H9 (cell line): Measurements from ENCODE around the gene GLIPR1L1. TPM values are rescaled to one million over a fixed set of nuclear protein-coding genes. Genes with fewer than 3 reads are reported as not detected.

ENCODE experiments used
- DNase-seq: peaks from one replicate; pipeline ENCODE4 v3.0.0-alpha.2; 2017
- H2AFZ ChIP-seq: one replicate; pipeline ENCODE4 v1.6.1; 2013; ENCODE audit warnings: mild to moderate bottlenecking, low read length, control low read depth, moderate library complexity
- H2AK5ac ChIP-seq: 2 replicates; pipeline ENCODE4 v1.6.1; 2013; ENCODE audit warnings: low read length, control low read depth, mixed read lengths; ENCODE audit not compliant: insufficient read length
- H2BK120ac ChIP-seq: one replicate; pipeline ENCODE4 v1.6.1; 2013; ENCODE audit warnings: low read depth, mild to moderate bottlenecking, low read length, control low read depth, inconsistent platforms; ENCODE audit not compliant: poor library complexity, severe bottlenecking
- H2BK12ac ChIP-seq: 2 replicates; pipeline ENCODE4 v1.6.1; 2013; ENCODE audit warnings: low read length, control low read depth, mixed read lengths, low read depth; ENCODE audit not compliant: insufficient read length
- H2BK15ac ChIP-seq: 2 replicates; pipeline ENCODE4 v1.6.1; 2013; ENCODE audit warnings: low read depth, low read length, control low read depth
- H2BK20ac ChIP-seq: one replicate; pipeline ENCODE4 v1.6.1; 2013; ENCODE audit warnings: low read depth, mild to moderate bottlenecking, low read length, control low read depth, inconsistent platforms; ENCODE audit not compliant: poor library complexity, severe bottlenecking
- H2BK5ac ChIP-seq: 2 replicates; pipeline ENCODE4 v1.6.1; 2013; ENCODE audit warnings: low read length, control low read depth, mixed read lengths; ENCODE audit not compliant: insufficient read length
- H3K14ac ChIP-seq: 2 replicates; pipeline ENCODE4 v1.6.1; 2013; ENCODE audit warnings: low read length, control low read depth; ENCODE audit not compliant: insufficient read depth
- H3K18ac ChIP-seq: 2 replicates; pipeline ENCODE4 v1.6.1; 2013; ENCODE audit warnings: low read depth, mild to moderate bottlenecking, mixed read lengths, low read length, control low read depth; ENCODE audit not compliant: insufficient read length
- H3K23ac ChIP-seq: 2 replicates; pipeline ENCODE4 v1.6.1; 2013; ENCODE audit warnings: low read length, control low read depth, mixed read lengths, low read depth; ENCODE audit not compliant: insufficient read length
- H3K23me2 ChIP-seq: 2 replicates; pipeline ENCODE4 v1.6.1; 2013; ENCODE audit warnings: low read depth, mild to moderate bottlenecking, mixed read lengths, low read length, control low read depth; ENCODE audit not compliant: insufficient read length, poor library complexity, severe bottlenecking
- H3K27ac ChIP-seq: 2 replicates; pipeline ENCODE4 v1.5.1; 2013; ENCODE audit warnings: low read length, control low read depth, mixed read lengths, low read depth; ENCODE audit not compliant: insufficient read length
- H3K27me3 ChIP-seq: 2 replicates; pipeline ENCODE4 v1.6.1; 2013; ENCODE audit warnings: low read length, control low read depth, inconsistent platforms; ENCODE audit not compliant: insufficient read depth
- H3K4ac ChIP-seq: 2 replicates; pipeline ENCODE4 v1.6.1; 2013; ENCODE audit warnings: low read depth, mild to moderate bottlenecking, control low read depth, inconsistent platforms, low read length, moderate library complexity
- H3K4me1 ChIP-seq: 2 replicates; pipeline ENCODE4 v1.6.1; 2013; ENCODE audit warnings: low read length, control low read depth, inconsistent platforms; ENCODE audit not compliant: insufficient read depth
- H3K4me2 ChIP-seq: 2 replicates; pipeline ENCODE4 v1.6.1; 2013; ENCODE audit warnings: low read length, control low read depth, mixed read lengths; ENCODE audit not compliant: insufficient read length, insufficient read depth
- H3K56ac ChIP-seq: 2 replicates; pipeline ENCODE4 v1.6.1; 2013; ENCODE audit warnings: low read depth, mild to moderate bottlenecking, mixed read lengths, low read length, control low read depth; ENCODE audit not compliant: insufficient read length
- H3K79me1 ChIP-seq: 2 replicates; pipeline ENCODE4 v1.6.1; 2013; ENCODE audit warnings: low read depth, mild to moderate bottlenecking, moderate library complexity, low read length, control low read depth, inconsistent platforms; ENCODE audit not compliant: insufficient read depth, poor library complexity, severe bottlenecking
- H3K79me2 ChIP-seq: 2 replicates; pipeline ENCODE4 v1.6.1; 2013; ENCODE audit warnings: low read length, control low read depth, inconsistent platforms; ENCODE audit not compliant: insufficient read depth
- H3K9ac ChIP-seq: 2 replicates; pipeline ENCODE4 v1.6.1; 2013; ENCODE audit warnings: low read length, control low read depth, mixed read lengths; ENCODE audit not compliant: insufficient read length; ENCODE audit errors: extremely low read depth
- H3K9me3 ChIP-seq: one replicate; pipeline ENCODE4 v1.6.1; 2013; ENCODE audit warnings: low read depth, low read length, inconsistent platforms; ENCODE audit not compliant: control insufficient read depth
- H3T11ph ChIP-seq: one replicate; pipeline ENCODE4 v1.6.1; 2013; ENCODE audit warnings: mild to moderate bottlenecking, low read length, control low read depth, inconsistent platforms
- H4K20me1 ChIP-seq: one replicate; pipeline ENCODE4 v1.6.1; 2013; ENCODE audit not compliant: control insufficient read depth, insufficient read length, insufficient read depth
- H4K5ac ChIP-seq: 2 replicates; pipeline ENCODE4 v1.6.1; 2013; ENCODE audit warnings: low read depth, mild to moderate bottlenecking, mixed read lengths, low read length, control low read depth; ENCODE audit not compliant: insufficient read length
- H4K8ac ChIP-seq: replicated peaks from 2 replicates; pipeline ENCODE4 v1.6.1; 2013; ENCODE audit warnings: low read length, control low read depth, mixed read lengths, low read depth; ENCODE audit not compliant: insufficient read length
- H4K91ac ChIP-seq: 2 replicates; pipeline ENCODE4 v1.6.1; 2013; ENCODE audit warnings: low read depth, mild to moderate bottlenecking, moderate library complexity, mixed read lengths, low read length, control low read depth; ENCODE audit not compliant: insufficient read length
- H3K27ac Mint-ChIP-seq, 3 experiments: 2 replicates in 2 of 3; 3 replicates in 1 of 3; pipeline ENCODE4 v1.8.0; 2020 to 2021; ENCODE audit warnings: mixed read lengths in 3 of 3, mild to moderate bottlenecking in 1 of 3, moderate library complexity in 1 of 3
- H3K27me3 Mint-ChIP-seq: 2 replicates; pipeline ENCODE4 v1.8.0; 2021; ENCODE audit warnings: low read depth, mild to moderate bottlenecking, moderate library complexity, mixed read lengths
- H3K36me3 Mint-ChIP-seq, 3 experiments: 2 replicates in 2 of 3; 3 replicates in 1 of 3; pipeline ENCODE4 v1.8.0; 2020 to 2021; ENCODE audit warnings: low read depth in 3 of 3, mixed read lengths in 3 of 3; ENCODE audit not compliant: insufficient read depth in 1 of 3
- H3K4me1 Mint-ChIP-seq, 2 experiments: 2 replicates each; pipeline ENCODE4 v1.8.0; 2020; ENCODE audit warnings: mixed read lengths in 2 of 2
- H3K4me3 Mint-ChIP-seq, 2 experiments: 2 replicates in 1 of 2; 3 replicates in 1 of 2; pipeline ENCODE4 v1.8.0; 2020 to 2021; ENCODE audit warnings: mild to moderate bottlenecking in 2 of 2, mixed read lengths in 2 of 2, moderate library complexity in 1 of 2
- H3K9me3 Mint-ChIP-seq, 2 experiments: 2 replicates in 1 of 2; 3 replicates in 1 of 2; pipeline ENCODE4 v1.8.0; 2020; ENCODE audit warnings: mild to moderate bottlenecking in 2 of 2, mixed read lengths in 2 of 2, moderate library complexity in 1 of 2
- WGBS: extraction: QIAGEN DNeasy Blood & Tissue Kit; methylation state at CpG from one replicate; pipeline ENCODE4 v1.1.7; 2013; ENCODE audit warnings: missing lambda C conversion rate, low lambda C conversion rate, mixed read lengths; ENCODE audit not compliant: insufficient read length; ENCODE audit errors: extremely low coverage; 5-methylcytosine and 5-hydroxymethylcytosine counted together
- total RNA-seq: library from RNA; stranded (reverse); gene quantifications from 2 replicates; pipeline ENCODE4 v1.2.1, GENCODE V29; 2021
- TF ChIP-seq, protein P1 (sequence below): fragments of 200-600 bp; sonication (generic); conservative IDR thresholded peaks from 3 replicates; pipeline ENCODE4 v1.8.0; 2021; ENCODE audit warnings: antibody characterized with exemption, mild to moderate bottlenecking

GLIPR1L1 gene
- total RNA-seq, 1 experiment from 2014 or later: 1.9 TPM

DNA sequence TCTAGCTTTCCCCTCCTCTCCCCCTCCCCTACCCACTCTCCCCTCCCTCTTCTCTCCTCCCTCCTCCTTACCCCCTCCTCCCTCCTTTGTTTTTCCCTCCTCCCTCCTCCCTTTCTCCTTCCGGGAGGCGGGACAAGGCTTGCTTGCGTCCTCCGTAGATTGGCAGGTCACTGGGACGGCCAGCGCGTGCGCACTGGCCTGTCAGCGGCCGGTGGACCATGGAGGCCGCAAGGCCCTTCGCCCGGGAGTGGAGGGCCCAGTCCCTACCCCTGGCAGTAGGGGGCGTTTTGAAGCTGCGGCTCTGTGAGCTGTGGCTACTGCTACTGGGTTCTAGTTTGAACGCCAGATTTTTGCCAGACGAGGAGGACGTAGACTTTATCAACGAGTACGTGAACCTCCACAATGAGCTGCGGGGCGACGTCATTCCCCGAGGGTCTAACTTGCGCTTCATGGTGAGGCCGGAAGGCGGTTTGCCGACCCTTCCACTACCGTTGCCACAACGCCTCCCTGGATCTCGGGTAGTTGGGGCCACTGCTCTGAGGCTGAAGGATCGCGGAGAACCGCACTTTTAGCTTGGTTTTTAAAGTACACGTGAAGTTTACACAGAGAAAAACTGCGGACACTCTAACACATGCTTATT, 56.5 kb downstream of the GLIPR1L1 start, which contains the start of gene GLIPR1L2:
TSS of gene GLIPR1L2 (plus strand) at position 191 of the 640 bp plus-strand sequence. CDS start at position 219, 28 bp downstream.
- Histone ChIP-seq H4K91ac (no peak within 1 kb of the TSS), H2BK120ac (no peak within 1 kb of the TSS), H4K8ac (no peak within 1 kb of the TSS), H3T11ph (no peak within 1 kb of the TSS), H3K4ac (no peak within 1 kb of the TSS), H3K79me2 (no peaks in the 10 kb centered on the region), H3K27me3 (no peaks in the 10 kb centered on the region), H3K23ac (no peak within 1 kb of the TSS), H2BK20ac (no peak within 1 kb of the TSS), H4K5ac (peak within 1 kb of the TSS; percentile 18), H3K56ac (no peak within 1 kb of the TSS), H2AK5ac (no peak within 1 kb of the TSS), H3K4me2 (peak within 1 kb of the TSS; percentile 71), H2BK12ac (no peak within 1 kb of the TSS), H3K79me1 (no peaks in the 10 kb centered on the region), H3K4me1 (no peaks in the 10 kb centered on the region), H3K23me2 (peaks cover 3% of the 10 kb centered on the region), H3K14ac (peak within 1 kb of the TSS; percentile 87), H2BK15ac (no peak within 1 kb of the TSS), H3K9ac (peak within 1 kb of the TSS; percentile 73), H4K20me1 (no peaks in the 10 kb centered on the region), H2AFZ (peak within 1 kb of the TSS; percentile 51), H3K18ac (peak within 1 kb of the TSS; percentile 68), H3K9me3 (no peaks in the 10 kb centered on the region), H3K27ac (no peak within 1 kb of the TSS), H2BK5ac (no peak within 1 kb of the TSS)
- WGBS: no CpG with 5 or more reads among the region's 36 CpGs
- H3K4me3 Mint-ChIP-seq: peak within 1 kb of the TSS; percentile 63 to 77
- H3K36me3 Mint-ChIP-seq: peaks cover 0 to 7% (median 0%) of the 10 kb centered on the region in 3 experiments; a peak in 2 of 7 replicates
- peak within 1 kb of the TSS in 2 of 3 experiments; percentile 88 to 96; a peak in 4 of 7 replicates for H3K27ac Mint-ChIP-seq
- H3K4me1 Mint-ChIP-seq: peaks cover 17 to 24% of the 10 kb centered on the region in 2 experiments
- DNase-seq: peak; percentile 99
- TF ChIP-seq, protein P1, sequence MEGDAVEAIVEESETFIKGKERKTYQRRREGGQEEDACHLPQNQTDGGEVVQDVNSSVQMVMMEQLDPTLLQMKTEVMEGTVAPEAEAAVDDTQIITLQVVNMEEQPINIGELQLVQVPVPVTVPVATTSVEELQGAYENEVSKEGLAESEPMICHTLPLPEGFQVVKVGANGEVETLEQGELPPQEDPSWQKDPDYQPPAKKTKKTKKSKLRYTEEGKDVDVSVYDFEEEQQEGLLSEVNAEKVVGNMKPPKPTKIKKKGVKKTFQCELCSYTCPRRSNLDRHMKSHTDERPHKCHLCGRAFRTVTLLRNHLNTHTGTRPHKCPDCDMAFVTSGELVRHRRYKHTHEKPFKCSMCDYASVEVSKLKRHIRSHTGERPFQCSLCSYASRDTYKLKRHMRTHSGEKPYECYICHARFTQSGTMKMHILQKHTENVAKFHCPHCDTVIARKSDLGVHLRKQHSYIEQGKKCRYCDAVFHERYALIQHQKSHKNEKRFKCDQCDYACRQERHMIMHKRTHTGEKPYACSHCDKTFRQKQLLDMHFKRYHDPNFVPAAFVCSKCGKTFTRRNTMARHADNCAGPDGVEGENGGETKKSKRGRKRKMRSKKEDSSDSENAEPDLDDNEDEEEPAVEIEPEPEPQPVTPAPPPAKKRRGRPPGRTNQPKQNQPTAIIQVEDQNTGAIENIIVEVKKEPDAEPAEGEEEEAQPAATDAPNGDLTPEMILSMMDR: peak; percentile 89
- no peaks in the 10 kb centered on the region for H3K9me3 Mint-ChIP-seq
- H3K27me3 Mint-ChIP-seq: no peaks in the 10 kb centered on the region
